ENCODE measurements around the gene RGMB. TPM values are rescaled to one million over a fixed set of nuclear protein-coding genes. Genes with fewer than 3 reads are reported as not detected.
A peak's percentile ranks its signal among the peaks of the same experiment; 100 is the strongest.

Gene RGMB
- polyA plus RNA-seq, 1 of the 3 experiments (the other 2 are of a cell fraction), result 86.7 TPM

GRCh38 chr5:98769959-98770208 lies 3.6 kb upstream of the RGMB start:
- peaks cover 10% of the 10 kb centered on the region for H4K20me1 ChIP-seq (ENCODE audit: insufficient read depth)
- WGBS (ENCODE audit: low lambda C conversion rate), result 4% methylated on average over 5 of the region's 12 CpGs
- H3K4me1 ChIP-seq (ENCODE audit: control insufficient read depth in 1 of 2, insufficient read depth in 2 of 2, low read depth in 1 of 2, low read length in 1 of 2), result peaks cover 9 to 11% of the 10 kb centered on the region in 2 experiments; a peak in 3 of 4 replicates
- H3K79me2 ChIP-seq (ENCODE audit: insufficient read depth), result peaks cover 54% of the 10 kb centered on the region
- H3K9ac ChIP-seq, result peak overlapping the region; percentile 99
- peaks cover 30% of the 10 kb centered on the region for H3F3A ChIP-seq (replicated peaks; ENCODE audit: insufficient read depth)
- H3K9me2 ChIP-seq, result no peaks in the 10 kb centered on the region
- H3K27me3 ChIP-seq (ENCODE audit: insufficient read depth), result no peaks in the 10 kb centered on the region
- no peak for DNase-seq
- peak overlapping the region; percentile 90 for H3K4me2 ChIP-seq
- POLR2A ChIA-PET, result no interaction called here
- H2AFZ ChIP-seq (ENCODE audit: low read depth), result no peak overlapping the region
- no peak for TF ChIP-seq TAF1 (IDR thresholded peaks at IDR 0.05; ENCODE audit: borderline replicate concordance, low read depth, low read length)
- TF ChIP-seq FOXJ3 (CRISPR knock-in tag; IDR thresholded peaks at IDR 0.05), result no peak
- no peak for TF ChIP-seq EZH2phosphoT487 (IDR thresholded peaks at IDR 0.05; ENCODE audit: borderline replicate concordance, low read depth)
- TF ChIP-seq CTCF (IDR thresholded peaks at IDR 0.05), result no peak
- TF ChIP-seq FOXM1 (IDR thresholded peaks at IDR 0.05; ENCODE audit: low read depth), result no peak
- TF ChIP-seq TEAD4 (IDR thresholded peaks at IDR 0.05; ENCODE audit: borderline replicate concordance, insufficient read depth), result no peak
- no peak for TF ChIP-seq FOSL2 (IDR thresholded peaks at IDR 0.05; ENCODE audit: borderline replicate concordance, low read depth)
- no peak for TF ChIP-seq JUND (IDR thresholded peaks at IDR 0.05)
- CTCF ChIA-PET, result interaction anchor here (0.6 to 13.6 kb wide), 19 partner anchors 8 to 1538 kb away, joined by 3 to 409 read pairs (median 5); partner anchors contain the start of gene CHD1
- peaks cover 0 to 21% of the 10 kb centered on the region in 2 experiments for H3K36me3 ChIP-seq (replicated peaks in 1 of 2; ENCODE audit: control insufficient read depth in 1 of 2, insufficient read depth in 2 of 2, low read length in 1 of 2)
- peak overlapping the region; percentile 83 to 90 for H3K4me3 ChIP-seq (ENCODE audit: low read depth in 2 of 2, low read length in 1 of 2)
- no peaks in the 10 kb centered on the region for H3K9me3 ChIP-seq
- H3K27ac ChIP-seq (ENCODE audit: low read depth in 2 of 2, low read length in 1 of 2), result peak overlapping the region; percentile 71 to 96

- peak overlapping the region; percentile 17; the same call in 1 of the 2 replicates for H2AFZ ChIP-seq (ENCODE audit: low read depth)
- ChIA-PET POLR2A (interaction anchor here (0.6 kb wide), 1 partner anchor 1163 kb away, joined by 3 read pairs; no protein-coding TSS in a partner anchor), CTCF (interaction anchor here (0.6 to 13.6 kb wide), 24 partner anchors 8 to 1539 kb away, joined by 3 to 409 read pairs (median 4); partner anchors contain the start of gene CHD1)
- peaks cover 0 to 25% of the 10 kb centered on the region in 2 experiments for H3K36me3 ChIP-seq (replicated peaks in 1 of 2; ENCODE audit: control insufficient read depth in 1 of 2, insufficient read depth in 2 of 2, low read length in 1 of 2)
- peaks cover 14% of the 10 kb centered on the region for H4K20me1 ChIP-seq (ENCODE audit: insufficient read depth)
- H3K4me2 ChIP-seq, result peak overlapping the region; percentile 90
- TF ChIP-seq MEF2A (IDR thresholded peaks at IDR 0.05; ENCODE audit: borderline replicate concordance, low read depth) (no peak; the same call in 1 of the 2 replicates), FOXM1 (IDR thresholded peaks at IDR 0.05; ENCODE audit: low read depth) (no peak), TCF12 (IDR thresholded peaks at IDR 0.05) (0 out of 2 replicates have a peak, but pooled peaks have one; percentile 7), REST (IDR thresholded peaks at IDR 0.05; ENCODE audit: low read depth, low read length) (no peak), RFX5 (IDR thresholded peaks at IDR 0.05; ENCODE audit: low read length) (no peak), YY1 (IDR thresholded peaks at IDR 0.05; ENCODE audit: low read depth) (no peak), POLR2AphosphoS5 (IDR thresholded peaks at IDR 0.05; ENCODE audit: low read depth, low read length) (no peak), CHD2 (IDR thresholded peaks at IDR 0.05; ENCODE audit: low read length, partially characterized antibody) (no peak), MXI1 (IDR thresholded peaks at IDR 0.05; ENCODE audit: low read depth, low read length) (peak; percentile 36; the same call in 1 of the 2 replicates), MAX (IDR thresholded peaks at IDR 0.05; ENCODE audit: low read depth) (0 out of 2 replicates have a peak, but pooled peaks have one; percentile 2), NFIC (IDR thresholded peaks at IDR 0.05; ENCODE audit: borderline replicate concordance) (peak; percentile 69), FOSL2 (IDR thresholded peaks at IDR 0.05; ENCODE audit: borderline replicate concordance, low read depth) (no peak), SMC3 (IDR thresholded peaks at IDR 0.05; ENCODE audit: low read depth, low read length) (no peak), TAF1 (IDR thresholded peaks at IDR 0.05; ENCODE audit: borderline replicate concordance, low read depth, low read length) (no peak)
- peak overlapping the region; percentile 83 to 90 for H3K4me3 ChIP-seq (ENCODE audit: low read depth in 2 of 2, low read length in 1 of 2)
- H3K9ac ChIP-seq, result peak overlapping the region; percentile 99
- H3K27me3 ChIP-seq (ENCODE audit: insufficient read depth), result no peaks in the 10 kb centered on the region
- H3K79me2 ChIP-seq (ENCODE audit: insufficient read depth), result peaks cover 59% of the 10 kb centered on the region
- no peaks in the 10 kb centered on the region for H3K9me3 ChIP-seq
- peak; percentile 48 for DNase-seq
- H3K9me2 ChIP-seq, result no peaks in the 10 kb centered on the region
- peak overlapping the region; percentile 71 to 96 for H3K27ac ChIP-seq (ENCODE audit: low read depth in 2 of 2, low read length in 1 of 2)
- 2% methylated on average over 23 of the region's 39 CpGs for WGBS (ENCODE audit: low lambda C conversion rate)
- peaks cover 30% of the 10 kb centered on the region for H3F3A ChIP-seq (replicated peaks; ENCODE audit: insufficient read depth)
- peaks cover 9 to 15% of the 10 kb centered on the region in 2 experiments; a peak in 3 of 4 replicates for H3K4me1 ChIP-seq (ENCODE audit: control insufficient read depth in 1 of 2, insufficient read depth in 2 of 2, low read depth in 1 of 2, low read length in 1 of 2)
Observed at GRCh38 chr5:98770209-98770910, 3.1 kb upstream of the RGMB start.
